Transverse colon (tissue), 4 donors: ENCODE measurements around the gene ALK. TPM values are rescaled to one million over a fixed set of nuclear protein-coding genes. Genes with fewer than 3 reads are reported as not detected.

ENCODE experiments used
- DNase-seq: peaks from one replicate; pipeline ENCODE4 v3.0.0-alpha.2; 2019
- H3K27ac ChIP-seq, 4 donors: fragments of 200-600 bp; sonication (generic); 2 replicates each; pipeline ENCODE4 v1.5.1; 2016 to 2018; ENCODE audit warnings: inconsistent platforms in 4 of 4
- H3K27me3 ChIP-seq: fragments of 200-600 bp; sonication (generic); 2 replicates; pipeline ENCODE4 v1.5.1; 2017; ENCODE audit warnings: inconsistent platforms
- H3K36me3 ChIP-seq, 4 donors: fragments of 200-600 bp; sonication (generic); 2 replicates each; pipeline ENCODE4 v1.5.1; 2017 to 2019; ENCODE audit warnings: inconsistent platforms in 4 of 4
- H3K4me1 ChIP-seq, 4 donors: fragments of 200-600 bp; sonication (generic); 2 replicates each; pipeline ENCODE4 v1.5.1; 2017 to 2020; ENCODE audit warnings: inconsistent platforms in 4 of 4
- H3K4me3 ChIP-seq, 4 donors: fragments of 200-600 bp; sonication (generic); 1 replicate in 1 of 4; 2 replicates in 3 of 4; pipeline versions ENCODE4 v1.5.1 to v1.6.1; 2017 to 2019; ENCODE audit warnings: inconsistent platforms in 4 of 4
- H3K9me3 ChIP-seq, 2 donors: fragments of 200-600 bp; sonication (generic); 2 replicates each; pipeline ENCODE4 v1.5.1; 2017 to 2019; ENCODE audit warnings: inconsistent platforms in 2 of 2
- EP300 ChIP-seq: sonication (generic); formaldehyde crosslinking; IDR thresholded peaks from one replicate; pipeline ENCODE4 v1.6.1; 2017; ENCODE audit warnings: antibody characterized with exemption, low read depth
- POLR2A ChIP-seq: fragments of 450-650 bp; IDR thresholded peaks from one replicate; pipeline ENCODE4 v1.6.1; 2016; ENCODE audit warnings: antibody characterized with exemption, mild to moderate bottlenecking, moderate library complexity
- POLR2AphosphoS5 ChIP-seq, 3 donors: sonication (generic); formaldehyde crosslinking; IDR thresholded peaks; one replicate each; pipeline ENCODE4 v1.6.1; 2016; ENCODE audit warnings: antibody characterized with exemption in 3 of 3
- WGBS, 2 donors: methylation state at CpG; one replicate each; pipeline ENCODE4 v1.1.5; 2018; ENCODE audit warnings: low coverage in 1 of 2; 5-methylcytosine and 5-hydroxymethylcytosine counted together
- in situ Hi-C, 4 donors: fragments of 200-750 bp; cut with MboI; loops; one replicate each; pipeline versions ENCODE4 v1.15.0 to v1.15.1; 2017; ENCODE audit warnings: low sequenced_read_pairs in 3 of 4, low pct_ligation_motif_present in 1 of 4, low pct_unique_long_range_greater_than_20kb in 1 of 4
- intact Hi-C: fragments of 100-400 bp; cut with DNase I; formaldehyde crosslinking; loops from one replicate; pipeline ENCODE4 v1.15.1; 2023; ENCODE audit warnings: low total_unique reads
- total RNA-seq, 4 donors: library from RNA; depleted of rRNA; stranded (reverse); fragments of >200 nt; gene quantifications; one replicate each; pipeline ENCODE4 v1.1.0, GENCODE V29; 2016
- TF ChIP-seq, protein P1 (sequence below), 5 experiments: fragments of 200-600 bp in 3 of 5; fragments of 450-650 bp in 2 of 5; sonication (generic) in 3 of 5; IDR thresholded peaks; 1 replicate in 2 of 5; 2 replicates in 3 of 5; pipeline ENCODE4 v1.5.1; 2016 to 2017; ENCODE audit warnings: antibody characterized with exemption in 5 of 5, inconsistent platforms in 3 of 5, mild to moderate bottlenecking in 2 of 5, moderate library complexity in 1 of 5

The ALK gene
- total RNA-seq, 4 donors from 2014 or later: 0.32 to 0.82 TPM; not detected in 2

DNA sequence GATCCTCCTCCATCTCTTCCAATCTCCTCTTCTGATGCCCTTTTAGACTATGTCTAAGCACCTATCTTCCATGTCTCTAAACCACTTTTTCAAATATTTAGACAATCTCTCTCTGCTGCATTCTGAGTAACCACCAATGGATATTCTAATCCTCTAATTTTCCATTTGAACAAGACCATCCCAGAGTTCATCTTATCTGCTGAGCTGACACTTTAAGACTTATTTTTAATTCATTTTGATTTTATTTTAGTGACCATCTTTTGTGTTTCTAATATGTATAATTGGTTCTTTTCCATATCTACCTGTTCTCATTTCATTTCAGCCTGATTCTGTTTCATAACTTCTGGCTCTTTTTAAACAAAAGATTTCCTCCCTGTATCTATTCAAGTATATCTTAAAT lies 436.3 kb downstream of the ALK start:
- no peak for DNase-seq
- Histone ChIP-seq H3K27me3 (no peaks in the 10 kb centered on the region), H3K36me3 (no peaks in the 10 kb centered on the region), H3K9me3 (no peaks in the 10 kb centered on the region), H3K4me1 (no peaks in the 10 kb centered on the region), H3K27ac (no peak overlapping the region), H3K4me3 (no peak overlapping the region)
- TF ChIP-seq, protein P1, sequence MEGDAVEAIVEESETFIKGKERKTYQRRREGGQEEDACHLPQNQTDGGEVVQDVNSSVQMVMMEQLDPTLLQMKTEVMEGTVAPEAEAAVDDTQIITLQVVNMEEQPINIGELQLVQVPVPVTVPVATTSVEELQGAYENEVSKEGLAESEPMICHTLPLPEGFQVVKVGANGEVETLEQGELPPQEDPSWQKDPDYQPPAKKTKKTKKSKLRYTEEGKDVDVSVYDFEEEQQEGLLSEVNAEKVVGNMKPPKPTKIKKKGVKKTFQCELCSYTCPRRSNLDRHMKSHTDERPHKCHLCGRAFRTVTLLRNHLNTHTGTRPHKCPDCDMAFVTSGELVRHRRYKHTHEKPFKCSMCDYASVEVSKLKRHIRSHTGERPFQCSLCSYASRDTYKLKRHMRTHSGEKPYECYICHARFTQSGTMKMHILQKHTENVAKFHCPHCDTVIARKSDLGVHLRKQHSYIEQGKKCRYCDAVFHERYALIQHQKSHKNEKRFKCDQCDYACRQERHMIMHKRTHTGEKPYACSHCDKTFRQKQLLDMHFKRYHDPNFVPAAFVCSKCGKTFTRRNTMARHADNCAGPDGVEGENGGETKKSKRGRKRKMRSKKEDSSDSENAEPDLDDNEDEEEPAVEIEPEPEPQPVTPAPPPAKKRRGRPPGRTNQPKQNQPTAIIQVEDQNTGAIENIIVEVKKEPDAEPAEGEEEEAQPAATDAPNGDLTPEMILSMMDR (IDR thresholded peaks at IDR 0.05): no peak
- TF ChIP-seq POLR2A (no peak), POLR2AphosphoS5 (IDR thresholded peaks at IDR 0.05) (no peak), EP300 (no peak)
- in situ Hi-C loops (no loop called here), intact Hi-C loops (no loop called here)

DNA sequence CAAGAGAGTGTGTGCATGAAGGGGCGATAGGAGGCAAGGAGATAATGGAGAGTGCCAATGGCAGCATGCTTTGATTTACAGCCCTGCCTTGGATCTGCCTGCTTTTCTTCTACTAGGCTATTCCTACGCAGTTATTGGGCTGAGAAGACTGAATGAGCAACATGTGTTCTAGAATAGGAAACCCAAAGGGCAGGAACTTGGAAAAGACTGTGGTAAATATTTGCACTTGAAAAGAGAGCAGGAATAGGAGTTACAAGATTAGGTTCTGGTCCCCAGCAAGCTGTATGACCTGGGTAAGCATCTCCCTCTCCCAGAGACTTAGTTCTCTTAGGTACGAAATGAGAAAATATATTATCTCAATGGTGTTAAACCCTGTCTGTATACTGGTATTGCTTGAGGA lies 438.5 kb downstream of the ALK start:
- H3K4me3 ChIP-seq: no peak overlapping the region
- no peak for DNase-seq
- no peaks in the 10 kb centered on the region for H3K9me3 ChIP-seq
- H3K36me3 ChIP-seq: no peaks in the 10 kb centered on the region
- H3K27ac ChIP-seq: no peak overlapping the region
- in situ Hi-C loops (no loop called here), intact Hi-C loops (no loop called here)
- H3K4me1 ChIP-seq: no peaks in the 10 kb centered on the region
- TF ChIP-seq POLR2A: no peak
- TF ChIP-seq POLR2AphosphoS5 (IDR thresholded peaks at IDR 0.05): no peak
- no peak for TF ChIP-seq EP300
- TF ChIP-seq, protein P1 (IDR thresholded peaks at IDR 0.05): no peak
- H3K27me3 ChIP-seq: no peaks in the 10 kb centered on the region
- 76 to 79% methylated on average over 3 of the region's 3 CpGs for WGBS, 2 donors

DNA sequence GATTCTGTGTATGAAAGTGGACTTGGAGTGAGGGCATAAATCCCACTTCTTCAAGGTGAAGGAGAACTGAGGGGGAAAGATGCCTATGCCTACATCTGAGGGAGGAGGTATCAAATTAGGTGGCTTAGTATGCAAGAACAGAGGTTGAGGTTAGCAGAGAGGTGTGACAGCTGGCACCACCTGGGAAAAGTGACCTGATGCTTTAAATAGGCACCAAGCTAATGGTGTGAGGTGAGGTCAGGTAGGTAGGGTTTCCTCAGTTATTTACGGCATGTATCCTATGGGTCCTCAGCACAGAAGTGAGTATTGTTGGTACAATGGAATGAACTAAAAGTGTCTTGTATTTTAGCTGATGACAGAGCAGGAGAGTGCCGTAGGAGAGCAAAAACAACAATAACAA lies 439.0 kb downstream of the ALK start:
- TF ChIP-seq, protein P1 (IDR thresholded peaks at IDR 0.05): no peak
- TF ChIP-seq POLR2AphosphoS5 (IDR thresholded peaks at IDR 0.05): no peak
- no peak for TF ChIP-seq POLR2A
- no peak for TF ChIP-seq EP300
- intact Hi-C loops: no loop called here
- H3K36me3 ChIP-seq: no peaks in the 10 kb centered on the region
- H3K4me3 ChIP-seq: no peak overlapping the region
- H3K4me1 ChIP-seq: no peaks in the 10 kb centered on the region
- in situ Hi-C loops: no loop called here
- no peaks in the 10 kb centered on the region for H3K9me3 ChIP-seq
- WGBS, 2 donors: 89 to 100% methylated on average over 1 to 2 of the region's 2 CpGs
- no peak for DNase-seq
- H3K27ac ChIP-seq: no peak overlapping the region
- H3K27me3 ChIP-seq: no peaks in the 10 kb centered on the region

DNA sequence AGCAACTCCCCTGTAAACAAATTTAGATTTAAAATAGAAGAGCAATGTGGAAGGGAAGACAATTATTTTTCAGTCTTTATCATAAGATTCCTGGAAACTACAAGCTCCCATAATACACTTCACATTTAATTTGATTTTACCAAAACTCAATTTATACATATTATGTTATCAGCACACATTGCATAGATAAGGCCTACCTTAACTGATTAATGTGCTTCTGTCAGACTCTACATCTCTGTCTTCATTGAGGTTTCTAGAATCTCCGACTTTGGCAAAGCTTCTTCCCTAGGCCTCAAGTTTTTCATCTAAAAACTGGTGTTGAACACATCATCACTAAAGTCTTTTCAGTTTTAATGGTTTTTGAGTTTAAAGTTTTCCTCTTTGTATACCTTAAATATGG lies 440.1 kb downstream of the ALK start:
- no peak overlapping the region for H3K27ac ChIP-seq
- DNase-seq: no peak
- intact Hi-C loops: no loop called here
- TF ChIP-seq POLR2AphosphoS5 (IDR thresholded peaks at IDR 0.05) (no peak), EP300 (no peak), POLR2A (no peak)
- TF ChIP-seq, protein P1 (IDR thresholded peaks at IDR 0.05): no peak
- no peaks in the 10 kb centered on the region for H3K4me1 ChIP-seq
- H3K9me3 ChIP-seq: no peaks in the 10 kb centered on the region
- WGBS, 2 donors: 71 to 78% methylated on average over 1 of the region's 1 CpG
- no peaks in the 10 kb centered on the region for H3K27me3 ChIP-seq
- no peak overlapping the region for H3K4me3 ChIP-seq
- H3K36me3 ChIP-seq: no peaks in the 10 kb centered on the region
- in situ Hi-C loops: no loop called here
